LoVo (cell line): ENCODE data around the gene MARCHF2.
A peak's percentile ranks its signal among the peaks of the same experiment; 100 is the strongest.

Experiments used
- DNase-seq: peaks from one replicate; pipeline ENCODE4 v3.0.0-alpha.2; 2016; ENCODE audit warnings: low spot score

MARCHF2 gene

DNA sequence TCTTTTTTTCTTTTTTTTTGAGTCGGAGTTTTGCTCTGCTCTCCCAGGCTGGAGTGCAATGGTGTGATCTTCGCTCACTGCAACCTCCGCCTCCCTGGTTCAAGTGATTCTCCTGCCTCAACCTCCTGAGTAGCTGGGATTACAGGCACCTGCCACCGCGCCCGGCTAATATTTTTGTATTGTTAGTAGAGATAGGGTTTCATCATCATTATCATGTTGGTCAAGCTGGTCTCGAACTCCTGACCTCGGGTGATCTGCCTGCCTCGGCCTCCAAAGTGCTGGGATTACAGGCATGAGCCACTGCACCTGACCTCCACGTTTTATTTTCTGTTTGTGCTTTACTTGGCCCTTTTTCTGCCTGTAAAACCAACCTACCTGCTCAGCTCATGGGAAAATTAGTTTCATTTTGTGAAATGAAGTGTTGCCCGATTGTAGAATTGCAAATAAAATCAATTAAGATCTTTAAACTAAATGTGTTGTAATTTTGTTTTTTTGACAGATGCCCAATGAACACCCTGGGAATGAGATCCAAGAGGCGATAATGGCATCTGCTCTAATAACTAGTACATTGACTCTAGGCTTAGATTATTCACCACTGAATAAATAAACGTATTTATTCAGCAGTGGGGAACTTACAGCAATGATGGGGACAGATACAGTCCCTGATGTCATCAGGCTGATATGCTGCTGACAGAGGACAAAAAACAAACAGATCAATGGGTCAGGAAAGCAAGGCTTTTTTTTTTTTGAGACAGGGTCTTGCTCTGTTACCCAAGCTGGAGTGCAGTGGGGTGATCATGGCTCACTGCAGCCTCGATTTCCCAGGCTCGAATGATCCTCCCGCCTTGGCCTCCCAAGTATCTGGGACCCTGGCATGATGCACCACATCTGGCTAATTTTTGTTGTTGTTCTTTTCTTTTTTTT lies 25.2 kb upstream of the MARCHF2 start:
- no peak for DNase-seq

DNA sequence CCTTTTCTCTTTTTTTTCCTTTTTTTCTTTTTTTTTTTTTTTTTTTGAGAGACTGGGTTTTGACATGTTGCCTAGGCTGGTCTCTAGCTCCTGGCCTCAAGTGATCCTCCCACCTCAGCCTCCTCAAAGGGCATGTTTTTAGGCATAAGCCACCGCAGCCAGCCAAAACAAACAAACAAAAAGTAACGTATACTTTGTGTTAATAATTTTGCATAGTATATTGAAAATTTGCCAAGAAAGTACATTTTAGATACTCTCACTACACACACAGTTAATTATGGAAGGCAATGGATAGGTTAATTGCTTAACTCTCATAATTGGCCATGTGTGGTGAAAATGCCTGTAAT lies 24.5 kb upstream of the MARCHF2 start:
- no peak for DNase-seq

DNA sequence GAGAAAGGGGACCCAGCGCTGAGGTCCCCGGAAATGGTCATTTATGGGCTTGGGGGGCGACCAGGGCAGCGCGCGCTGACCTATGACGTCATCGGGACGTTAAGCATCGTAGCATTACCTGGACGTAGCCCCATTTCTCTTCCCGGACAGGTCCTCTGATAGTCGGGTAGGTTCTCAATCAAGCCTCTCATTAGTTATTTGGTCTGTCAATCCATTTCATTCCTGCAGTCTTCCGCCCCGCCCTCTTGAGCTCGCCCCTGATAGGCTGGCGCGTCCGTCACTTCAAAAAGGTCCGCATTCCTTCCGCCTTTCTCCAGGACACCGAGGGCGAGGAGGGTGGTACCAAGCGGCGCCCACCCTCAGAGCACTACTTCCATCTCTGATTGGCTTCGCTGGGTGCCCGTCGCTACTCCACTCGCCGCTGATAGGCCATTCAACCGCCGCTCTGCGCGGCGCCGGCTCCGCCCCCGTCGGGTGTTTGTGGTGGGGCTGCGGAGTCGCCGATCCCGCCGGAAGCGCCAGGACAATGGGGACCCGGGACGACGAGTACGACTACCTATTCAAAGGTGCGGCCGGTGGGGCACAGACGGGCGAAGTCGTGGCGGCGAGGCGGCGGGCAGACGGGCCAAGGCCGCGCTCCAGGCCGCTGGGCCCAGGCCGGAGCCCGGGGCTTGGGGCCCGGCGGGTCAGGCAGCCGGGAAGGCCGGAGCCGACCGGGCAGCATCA lies 23.1 kb upstream of the MARCHF2 start, which contains the start of gene RAB11B:
RAB11B (plus strand) TSS at position 470 of the 726 bp plus-strand sequence; CDS start at position 527, 57 bp downstream.
- DNase-seq: peak; percentile 99

DNA sequence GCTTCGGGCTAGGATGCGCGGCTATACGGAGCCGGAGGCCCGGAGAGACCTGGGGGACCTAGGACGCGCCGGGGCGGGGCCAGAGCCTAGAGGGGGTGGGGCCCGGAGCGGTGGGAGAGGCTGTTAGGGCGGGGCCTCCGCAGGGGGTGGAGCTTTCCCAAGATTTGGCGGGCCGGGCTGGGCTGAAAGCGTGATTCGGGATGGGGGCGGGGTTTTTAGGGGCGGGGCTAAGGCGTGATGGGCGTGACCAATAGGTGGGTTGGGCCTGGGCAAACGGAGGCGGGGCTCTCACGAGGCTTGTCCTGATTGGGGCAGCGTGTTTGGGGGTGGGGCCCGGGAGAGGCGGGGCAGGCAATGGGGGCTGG lies 22.5 kb upstream of the MARCHF2 start:
- DNase-seq: peak; percentile 91

DNA sequence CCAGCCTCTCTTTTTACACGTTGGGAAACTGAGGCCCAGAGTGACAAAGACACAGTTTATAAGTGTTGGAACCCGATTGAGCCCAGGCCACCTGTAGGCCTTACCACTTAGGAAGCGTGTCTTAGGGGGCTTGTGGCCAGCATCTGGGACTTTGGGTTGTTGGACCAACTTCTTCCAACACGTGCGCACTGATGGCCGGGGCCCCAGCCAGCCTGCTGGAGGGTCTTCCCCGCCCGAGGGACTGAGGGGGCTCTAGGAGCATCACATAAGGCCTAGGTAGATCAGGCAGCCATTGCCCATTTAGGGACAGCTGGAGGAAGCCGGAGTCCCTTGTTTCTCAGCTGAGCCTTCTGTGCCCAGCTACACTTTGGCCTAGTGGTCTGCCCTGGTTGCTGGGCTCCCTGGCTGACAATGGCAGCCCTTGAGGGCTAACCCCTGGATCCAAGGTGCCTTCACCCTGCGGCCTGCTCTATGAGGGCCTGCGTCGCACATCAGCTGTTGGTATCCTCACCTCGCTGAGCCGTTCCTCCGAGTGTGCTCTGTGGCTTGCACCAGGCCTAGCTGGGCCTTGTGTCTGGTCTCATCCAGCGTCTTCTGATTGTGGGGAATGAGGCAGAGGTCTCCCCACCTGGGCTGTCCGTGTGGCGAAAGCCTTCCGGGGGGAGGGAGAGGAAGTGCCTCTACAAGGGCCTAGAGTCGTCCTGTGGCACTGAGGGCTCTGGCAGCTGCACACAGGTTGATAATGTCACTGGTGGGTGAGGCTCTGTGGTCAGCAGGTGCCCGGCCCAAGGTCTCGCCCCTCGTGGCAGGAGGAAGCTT lies 21.7 kb upstream of the MARCHF2 start:
- DNase-seq: no peak

DNA sequence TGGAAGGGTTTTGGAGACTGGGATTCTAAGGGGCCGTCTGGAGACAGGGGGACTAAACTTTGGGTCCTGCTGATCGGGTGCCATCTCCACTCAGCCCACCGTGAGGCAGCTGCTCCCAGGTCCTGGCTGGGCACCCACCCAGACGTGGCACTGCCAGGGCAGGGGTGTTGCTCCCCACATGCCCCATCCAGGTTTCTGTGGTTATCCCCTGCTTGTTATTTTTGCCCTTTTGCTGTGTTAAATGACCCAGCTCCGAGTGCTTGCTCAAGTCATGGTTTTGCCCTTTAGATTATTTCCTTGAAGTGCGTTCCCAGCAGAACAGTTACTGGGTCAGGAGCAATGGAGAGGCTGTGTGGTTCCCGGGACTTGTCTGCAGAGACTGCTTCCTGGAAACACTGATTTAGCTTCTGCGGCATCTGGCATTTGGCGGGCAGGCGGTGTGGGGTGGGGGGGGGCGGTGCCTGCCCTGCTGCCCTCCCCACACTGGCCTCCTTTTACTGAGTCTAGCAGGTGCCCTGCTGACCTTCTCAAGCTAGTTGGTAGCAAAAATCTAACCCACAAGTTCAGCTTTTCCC lies 21.0 kb upstream of the MARCHF2 start:
- no peak for DNase-seq

DNA sequence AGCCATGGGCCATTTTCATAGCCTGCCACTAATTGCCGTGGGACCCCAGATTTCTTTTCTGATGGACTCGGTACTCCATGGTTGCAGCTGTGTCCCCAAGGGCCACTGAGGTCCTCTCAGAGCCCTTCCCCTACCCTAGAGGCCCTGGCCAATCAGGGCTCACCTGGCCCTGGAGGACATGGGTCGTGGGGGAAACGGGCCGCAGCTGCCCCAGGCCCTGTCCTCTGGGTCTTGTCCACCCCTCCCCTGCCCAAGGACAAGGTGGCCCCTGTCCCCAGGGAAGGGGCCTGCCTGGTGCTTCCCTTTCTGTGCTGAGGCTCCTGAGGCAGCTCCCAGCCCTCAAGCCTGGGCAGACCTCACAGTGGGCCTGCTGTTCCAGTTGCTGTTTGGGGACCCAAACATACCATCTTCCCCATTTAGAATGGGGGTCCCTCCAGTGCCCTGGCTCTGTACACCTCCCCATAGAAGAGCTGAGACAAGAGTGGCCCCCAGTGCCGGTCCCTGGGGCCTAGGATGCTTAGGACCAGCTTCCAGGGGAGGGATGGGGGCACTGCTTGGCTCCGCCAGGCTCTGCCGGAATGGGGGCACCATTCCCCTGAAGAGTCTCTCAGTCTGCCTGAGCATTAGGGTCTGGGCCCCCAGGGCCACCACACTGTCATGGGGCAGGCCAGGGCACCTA lies 19.8 kb upstream of the MARCHF2 start:
- no peak for DNase-seq

DNA sequence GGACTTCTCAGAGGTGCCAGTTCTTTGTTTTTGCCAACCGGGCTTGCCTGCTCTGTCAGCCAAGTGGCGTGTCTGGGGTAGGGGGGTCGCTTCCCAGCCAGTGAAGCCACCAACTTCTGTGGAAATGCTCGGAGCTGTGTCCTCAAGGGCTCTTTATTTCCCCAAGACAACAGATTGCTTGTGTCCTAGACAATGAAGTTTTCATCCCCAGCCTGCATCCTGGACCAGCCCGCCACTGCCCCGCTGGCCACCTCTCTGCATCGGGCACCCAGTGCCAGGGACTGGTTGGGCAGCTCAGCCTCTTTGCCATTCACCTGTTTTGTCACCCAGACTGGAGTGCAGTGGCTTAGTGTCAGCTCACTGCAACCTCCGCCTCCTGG lies 19.2 kb upstream of the MARCHF2 start:
- DNase-seq: no peak

DNA sequence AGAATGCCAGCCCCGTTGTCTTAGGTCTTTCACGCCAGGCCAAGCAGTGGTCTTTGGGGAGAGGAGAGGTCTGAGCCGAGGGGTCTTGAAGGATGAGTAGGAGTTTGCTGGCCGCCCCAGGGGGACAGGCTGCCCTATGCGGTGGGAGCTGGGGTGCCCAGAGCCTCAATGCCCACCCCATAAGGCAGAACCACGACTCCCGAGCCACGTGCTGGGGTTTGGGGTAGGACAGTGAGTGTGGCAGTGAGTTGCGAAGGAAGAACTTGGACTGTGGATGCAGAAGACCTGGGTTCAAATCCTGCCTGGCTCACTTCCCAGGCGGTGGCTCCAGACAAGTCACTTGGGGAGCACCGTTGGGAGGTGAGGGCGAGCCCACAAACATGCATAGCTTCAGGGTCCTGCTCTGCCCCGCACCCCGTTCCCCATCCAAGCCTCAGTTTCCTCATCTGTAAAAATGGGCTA lies 17.5 kb upstream of the MARCHF2 start:
- DNase-seq: no peak

DNA sequence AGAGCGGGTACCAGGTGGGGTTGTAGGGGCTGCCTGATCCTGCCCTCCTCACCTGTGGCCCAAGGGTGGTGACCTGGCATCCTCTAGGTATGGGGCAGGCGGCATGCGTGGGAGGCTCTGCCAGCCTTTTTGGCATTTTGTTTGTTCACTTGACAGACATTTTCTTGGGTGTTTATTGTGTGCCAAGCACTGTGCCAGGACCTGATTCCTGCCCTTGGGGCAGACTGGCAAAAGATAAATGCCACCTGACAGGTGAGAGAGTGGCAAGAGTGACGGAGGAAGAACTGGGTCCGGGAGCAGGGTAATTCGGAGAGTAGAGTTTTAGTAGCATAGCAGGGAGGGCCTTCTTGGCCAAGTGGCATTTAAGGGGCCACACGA lies 16.9 kb upstream of the MARCHF2 start:
- DNase-seq: no peak

DNA sequence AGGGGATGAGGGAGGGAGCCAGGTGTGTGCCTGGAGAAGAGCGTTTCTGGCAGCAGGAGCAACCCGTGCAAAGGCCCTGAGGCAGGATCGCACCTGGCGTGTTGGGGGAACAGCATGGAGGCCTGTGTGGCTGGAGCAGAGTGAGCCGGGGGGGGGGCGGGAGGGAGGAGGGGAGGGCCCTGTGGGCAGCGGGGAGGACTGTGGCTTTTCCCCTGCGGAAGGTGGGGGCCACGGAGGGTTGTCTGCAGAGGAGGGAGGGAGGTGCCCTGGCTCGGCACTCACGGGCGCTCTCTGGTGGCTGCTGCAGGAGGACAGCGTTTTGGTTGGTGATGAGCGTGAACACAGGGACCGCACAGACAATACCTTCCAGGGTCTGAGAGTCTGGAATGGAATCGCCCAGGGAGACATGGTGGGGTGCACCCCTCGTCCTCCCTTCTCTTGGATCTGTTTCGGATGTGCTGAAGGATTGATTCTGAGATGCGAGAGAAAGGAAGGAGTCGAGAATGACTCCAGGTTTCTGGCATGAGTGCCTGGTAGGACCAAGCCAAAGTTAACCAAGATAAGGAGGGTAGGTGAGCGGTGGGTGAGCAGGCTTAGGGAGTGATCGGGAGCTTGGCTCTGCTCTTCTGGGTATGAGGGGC lies 16.4 kb upstream of the MARCHF2 start:
- no peak for DNase-seq

DNA sequence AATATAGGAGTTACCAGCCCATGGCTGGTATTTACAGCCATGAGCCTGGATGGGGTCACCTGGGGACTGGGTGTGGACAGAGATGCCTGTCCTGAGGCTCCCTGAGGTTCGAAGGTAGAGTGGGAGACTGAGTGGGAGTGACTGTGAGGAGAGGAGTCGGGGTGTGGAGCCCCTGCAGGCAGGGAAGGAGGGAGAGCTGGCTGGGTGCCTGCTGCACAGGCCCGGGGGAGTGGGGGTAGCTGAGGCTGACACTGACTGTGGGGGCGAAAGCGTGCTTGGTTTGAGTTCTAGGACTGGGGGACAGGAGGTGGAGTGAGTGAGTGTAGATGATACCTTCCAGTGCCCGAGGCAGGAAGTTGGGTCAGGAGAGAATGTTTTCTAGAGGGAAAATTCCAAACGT lies 15.8 kb upstream of the MARCHF2 start:
- no peak for DNase-seq

DNA sequence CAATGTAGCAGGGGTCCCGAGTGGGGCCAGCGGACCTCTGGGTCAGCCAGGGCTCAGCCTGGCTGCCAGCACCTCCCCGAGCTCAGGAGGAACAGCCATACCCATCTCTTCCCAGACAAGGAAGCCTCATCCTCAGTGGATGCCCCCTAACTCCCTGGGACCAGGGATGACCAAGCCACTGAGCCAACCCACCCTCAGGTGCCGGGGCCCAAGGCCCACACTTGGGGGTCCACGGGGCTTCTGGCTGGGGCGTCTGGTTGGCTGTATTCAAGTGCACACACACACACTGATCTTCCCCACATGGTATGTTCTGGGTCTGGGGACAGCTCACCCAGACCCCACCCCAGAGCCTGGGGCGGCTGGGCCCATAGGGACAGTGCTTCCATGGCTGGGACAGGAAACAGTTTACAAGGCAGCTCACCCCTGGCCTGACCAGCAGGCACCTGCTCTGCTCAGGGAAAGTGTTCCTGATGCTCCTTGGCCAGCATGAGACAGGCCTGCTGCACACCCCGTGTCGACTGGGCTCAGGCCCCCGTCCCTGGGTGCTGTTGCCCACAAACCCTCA lies 15.3 kb upstream of the MARCHF2 start:
- no peak for DNase-seq

DNA sequence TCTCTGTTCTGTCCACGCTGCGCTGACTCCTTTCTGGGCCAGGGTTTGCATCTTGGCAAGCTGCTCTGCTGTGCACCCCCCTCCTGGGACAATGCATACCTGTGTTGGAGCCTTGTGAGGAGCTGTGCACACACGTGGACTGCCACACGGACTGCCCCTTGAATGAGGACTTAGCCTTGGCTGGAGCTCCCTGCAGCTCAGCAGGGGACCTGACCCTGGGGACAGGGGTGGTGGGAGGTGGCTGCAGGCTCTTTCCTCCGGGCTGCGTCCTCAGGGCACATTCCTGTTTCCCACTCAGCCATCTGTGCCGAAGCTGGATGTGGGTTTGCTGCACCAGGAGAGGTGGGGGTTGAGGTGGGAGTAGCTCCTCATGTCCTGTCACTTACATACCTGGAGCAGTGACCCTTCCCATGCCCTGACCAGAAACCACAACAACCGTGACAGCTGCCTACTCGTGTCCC lies 14.8 kb upstream of the MARCHF2 start:
- DNase-seq: no peak

DNA sequence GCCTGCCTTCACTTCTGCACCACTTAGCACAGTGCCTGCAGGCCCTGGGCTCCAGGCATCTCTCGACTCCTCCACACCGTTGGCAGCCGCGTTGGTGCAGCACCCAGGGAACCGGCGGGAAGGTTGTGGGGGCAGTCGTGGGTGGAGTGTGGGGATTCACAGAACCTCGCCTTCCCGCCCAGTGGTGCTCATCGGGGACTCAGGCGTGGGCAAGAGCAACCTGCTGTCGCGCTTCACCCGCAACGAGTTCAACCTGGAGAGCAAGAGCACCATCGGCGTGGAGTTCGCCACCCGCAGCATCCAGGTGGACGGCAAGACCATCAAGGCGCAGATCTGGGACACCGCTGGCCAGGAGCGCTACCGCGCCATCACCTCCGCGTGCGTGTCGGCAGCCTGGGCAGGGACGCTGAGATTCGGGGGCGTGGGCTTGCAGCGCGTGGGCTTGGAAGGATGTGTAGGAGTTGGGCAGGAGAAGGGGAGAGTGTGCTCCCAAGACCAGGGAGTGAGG lies 13.4 kb upstream of the MARCHF2 start:
- DNase-seq: no peak

DNA sequence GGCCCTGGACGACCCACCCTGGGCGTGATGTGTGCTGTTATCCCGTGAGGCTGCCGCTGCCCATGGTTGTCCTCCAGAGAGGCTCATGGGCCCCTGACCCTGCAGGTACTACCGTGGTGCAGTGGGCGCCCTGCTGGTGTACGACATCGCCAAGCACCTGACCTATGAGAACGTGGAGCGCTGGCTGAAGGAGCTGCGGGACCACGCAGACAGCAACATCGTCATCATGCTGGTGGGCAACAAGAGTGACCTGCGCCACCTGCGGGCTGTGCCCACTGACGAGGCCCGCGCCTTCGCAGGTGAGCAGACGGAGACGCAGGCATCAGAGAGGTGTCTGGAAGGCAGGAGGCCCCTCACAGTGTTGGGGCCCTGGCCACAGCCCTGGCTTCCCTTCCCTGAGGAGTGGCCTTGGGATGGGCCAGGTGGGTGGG lies 11.1 kb upstream of the MARCHF2 start:
- DNase-seq: no peak

DNA sequence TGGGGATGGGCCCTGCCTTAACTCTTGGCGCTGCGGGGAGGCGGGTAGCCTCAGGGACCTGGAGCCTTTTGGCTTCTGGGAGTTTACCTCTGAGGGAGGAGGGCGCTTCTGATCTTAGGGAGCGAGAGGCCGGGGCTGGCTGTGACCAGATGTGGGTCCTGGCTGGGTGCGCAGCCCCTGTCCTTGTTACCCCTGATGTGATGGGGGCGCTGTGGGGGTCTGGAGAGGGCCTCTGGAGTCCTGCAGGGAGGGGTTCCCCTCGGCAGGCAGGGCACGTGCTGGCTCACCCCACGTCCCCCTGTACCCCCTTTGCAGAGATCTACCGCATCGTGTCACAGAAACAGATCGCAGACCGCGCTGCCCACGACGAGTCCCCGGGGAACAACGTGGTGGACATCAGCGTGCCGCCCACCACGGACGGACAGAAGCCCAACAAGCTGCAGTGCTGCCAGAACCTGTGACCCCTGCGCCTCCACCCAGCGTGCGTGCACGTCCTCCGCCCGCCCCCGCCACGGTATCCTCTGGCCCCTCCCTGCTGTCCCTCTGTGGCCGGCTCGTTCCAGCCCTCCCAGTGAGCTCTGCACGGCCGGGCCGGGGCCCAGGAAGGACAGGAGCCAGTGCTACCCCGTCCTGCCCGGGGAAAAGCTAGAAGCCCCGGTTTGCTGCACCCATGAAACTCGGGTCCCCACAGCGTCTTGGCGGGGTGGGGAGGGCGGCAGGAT lies 9.8 kb upstream of the MARCHF2 start:
- no peak for DNase-seq

DNA sequence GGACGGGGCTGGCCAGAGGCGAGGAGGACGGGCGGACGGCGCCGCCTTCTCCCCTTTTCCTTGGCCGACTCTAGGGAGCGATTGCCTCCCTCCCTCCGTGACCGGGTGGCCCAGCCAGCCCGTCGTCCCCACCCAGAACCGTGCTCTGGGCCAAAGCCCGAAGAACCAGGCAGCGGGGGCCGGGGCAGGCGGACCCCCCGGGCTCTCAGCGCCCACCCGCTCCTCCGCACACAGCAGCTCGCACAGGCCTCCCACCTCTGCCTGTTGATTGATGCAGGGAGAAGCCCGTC lies 9.3 kb upstream of the MARCHF2 start:
- DNase-seq: no peak

DNA sequence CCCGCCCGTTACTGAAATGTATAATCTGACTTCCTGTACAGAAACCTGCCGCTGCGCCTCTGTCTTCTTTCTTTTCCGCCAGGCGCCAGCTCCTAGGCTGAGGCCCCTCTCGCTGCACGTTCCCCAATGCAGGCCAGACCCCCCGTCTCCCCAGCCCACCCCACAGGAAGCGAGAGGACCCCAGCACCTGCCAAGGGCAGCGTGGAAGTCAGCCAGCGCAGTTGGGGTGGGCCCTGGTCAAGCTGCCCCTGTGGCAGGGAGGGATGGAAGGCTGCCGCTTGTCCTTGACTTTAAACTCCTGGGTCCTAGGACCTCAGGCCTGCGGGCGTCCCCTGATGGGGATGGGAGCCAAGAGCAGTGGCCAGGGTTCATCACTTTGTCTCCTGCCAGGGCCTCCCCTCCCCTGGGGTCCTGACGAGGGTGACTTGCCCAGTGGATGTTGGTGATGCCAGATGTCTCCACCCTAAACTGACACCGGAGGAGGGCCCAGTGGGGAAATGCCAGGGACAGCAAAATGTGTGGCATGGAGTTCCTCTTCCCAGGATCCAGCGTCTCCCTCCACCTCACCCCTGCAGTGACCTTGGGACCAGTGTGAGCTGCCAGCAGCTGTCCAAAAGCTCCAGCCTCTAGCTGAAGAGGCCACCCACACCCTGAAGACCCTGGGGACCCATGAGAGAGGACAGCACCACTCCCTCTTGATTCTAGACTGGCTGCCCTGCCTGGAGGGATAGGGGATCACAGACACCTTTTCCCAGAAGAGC lies 8.5 kb upstream of the MARCHF2 start:
- no peak for DNase-seq
